Activated T-cell treated with anti-CD3 and anti-CD28 coated beads, Interleukin-2, amount 50 U/mL, for 24 hours (primary cell): ENCODE data around the gene TIMELESS.
A peak's percentile ranks its signal among the peaks of the same experiment; 100 is the strongest.

Experiments used
- DNase-seq: peaks from one replicate; pipeline ENCODE4 v3.0.0-alpha.2; 2020
- H3K27ac Mint-ChIP-seq: 2 replicates; pipeline ENCODE4 v1.8.0; 2020; ENCODE audit warnings: mild to moderate bottlenecking, mixed read lengths
- H3K27me3 Mint-ChIP-seq: 2 replicates; pipeline ENCODE4 v1.8.0; 2020; ENCODE audit warnings: mixed read lengths
- H3K36me3 Mint-ChIP-seq: 2 replicates; pipeline ENCODE4 v1.8.0; 2020; ENCODE audit warnings: low read depth, mixed read lengths
- H3K4me1 Mint-ChIP-seq: 2 replicates; pipeline ENCODE4 v1.8.0; 2020; ENCODE audit warnings: low read depth, mixed read lengths
- H3K4me3 Mint-ChIP-seq: 2 replicates; pipeline ENCODE4 v1.8.0; 2020; ENCODE audit warnings: mild to moderate bottlenecking, moderate library complexity, mixed read lengths
- H3K9me3 Mint-ChIP-seq: 2 replicates; pipeline ENCODE4 v1.8.0; 2020; ENCODE audit warnings: mixed read lengths

Gene TIMELESS

DNA sequence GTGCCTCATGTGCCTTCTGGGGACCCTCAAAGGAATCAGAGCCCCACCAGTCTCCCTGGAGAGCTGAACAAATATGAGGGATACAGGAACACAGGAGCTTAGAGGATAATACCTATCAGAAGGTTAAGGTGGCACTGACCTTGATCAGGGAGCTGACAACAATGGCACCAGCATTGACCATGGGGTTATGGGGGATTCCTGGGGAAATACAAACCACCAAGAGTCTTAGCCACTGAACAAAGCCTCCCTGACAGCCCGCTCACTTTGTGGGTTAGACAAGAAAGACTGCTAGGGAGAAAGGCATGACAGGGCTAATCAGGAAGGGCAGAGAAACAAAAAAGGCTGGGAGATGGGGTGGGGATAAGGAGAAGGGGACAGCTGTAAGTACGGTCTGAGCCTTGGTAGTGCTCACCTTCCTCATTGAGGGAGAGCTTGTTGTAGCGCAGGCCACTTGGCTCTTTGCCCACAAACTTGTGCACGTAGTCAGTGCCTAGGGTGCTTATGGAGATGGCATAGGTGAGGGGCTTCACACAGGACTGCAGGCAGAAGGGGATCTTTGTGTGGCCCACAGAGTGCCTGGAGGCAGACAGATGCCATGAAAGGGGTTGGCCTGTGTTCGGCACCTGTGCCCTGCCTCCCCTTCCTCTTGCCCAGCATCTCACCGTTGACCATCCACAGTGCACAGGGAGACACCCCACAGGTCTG is 28.4 kb upstream of the TIMELESS start:
- peaks cover 36% of the 10 kb centered on the region for H3K36me3 Mint-ChIP-seq

DNA sequence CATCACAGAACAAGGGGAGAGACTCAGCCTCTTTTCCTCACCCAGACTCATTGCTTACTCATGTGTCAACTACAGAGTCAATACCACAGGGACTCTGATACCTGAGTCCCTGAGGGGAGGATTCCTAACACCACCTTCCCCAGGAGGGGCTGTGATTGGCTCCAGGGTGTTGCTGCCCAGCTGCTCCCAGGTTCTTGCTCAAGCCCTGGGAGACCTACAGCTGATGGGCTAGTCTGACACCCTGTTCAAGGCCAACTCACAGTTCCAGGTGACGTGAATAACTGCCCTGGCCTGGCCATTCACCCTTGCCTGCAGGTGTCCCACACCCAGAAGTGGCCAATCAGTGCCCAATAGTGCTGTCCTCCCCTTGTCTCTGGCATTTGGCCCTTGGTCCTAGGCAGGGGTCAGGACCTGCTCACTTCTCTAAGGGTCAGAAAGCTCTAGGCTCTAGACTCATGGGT is 27.8 kb upstream of the TIMELESS start:
- peak overlapping the region; percentile 63 for H3K27ac Mint-ChIP-seq
- peaks cover 16% of the 10 kb centered on the region for H3K4me1 Mint-ChIP-seq
- H3K36me3 Mint-ChIP-seq = peaks cover 42% of the 10 kb centered on the region
- no peak overlapping the region for H3K4me3 Mint-ChIP-seq
- H3K27me3 Mint-ChIP-seq = no peaks in the 10 kb centered on the region
- no peaks in the 10 kb centered on the region for H3K9me3 Mint-ChIP-seq
- no peak for DNase-seq

More for the DNA sequence above, 28.4 kb upstream of the TIMELESS start:
- peaks cover 13% of the 10 kb centered on the region for H3K4me1 Mint-ChIP-seq
- no peak for DNase-seq
- H3K9me3 Mint-ChIP-seq = no peaks in the 10 kb centered on the region
- H3K27me3 Mint-ChIP-seq = no peaks in the 10 kb centered on the region
- no peak overlapping the region for H3K4me3 Mint-ChIP-seq
- H3K27ac Mint-ChIP-seq = no peak overlapping the region

DNA sequence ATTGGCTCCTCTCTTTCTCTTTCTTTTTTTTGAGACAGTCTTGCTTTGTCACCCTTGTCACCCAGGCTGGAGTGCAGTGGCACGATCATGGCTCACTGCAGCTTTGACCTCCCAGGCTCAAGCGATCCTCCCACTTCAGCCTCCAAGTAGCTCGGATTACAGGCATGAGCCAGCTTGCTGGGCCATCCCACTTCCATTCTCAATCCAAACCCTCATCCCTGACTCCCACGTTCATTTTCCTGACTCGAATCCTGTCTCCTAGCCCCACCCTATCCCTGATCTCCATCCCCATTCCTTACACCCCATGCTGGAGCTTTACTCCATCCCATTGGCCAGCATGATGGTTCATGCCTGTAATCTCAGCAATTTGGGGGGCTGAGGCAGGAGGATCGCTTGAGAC is 26.9 kb upstream of the TIMELESS start:
- H3K9me3 Mint-ChIP-seq = no peaks in the 10 kb centered on the region
- no peak overlapping the region for H3K4me3 Mint-ChIP-seq
- H3K36me3 Mint-ChIP-seq = peaks cover 51% of the 10 kb centered on the region
- no peaks in the 10 kb centered on the region for H3K27me3 Mint-ChIP-seq
- peak overlapping the region; percentile 35 for H3K27ac Mint-ChIP-seq
- H3K4me1 Mint-ChIP-seq = peaks cover 25% of the 10 kb centered on the region
- no peak for DNase-seq

DNA sequence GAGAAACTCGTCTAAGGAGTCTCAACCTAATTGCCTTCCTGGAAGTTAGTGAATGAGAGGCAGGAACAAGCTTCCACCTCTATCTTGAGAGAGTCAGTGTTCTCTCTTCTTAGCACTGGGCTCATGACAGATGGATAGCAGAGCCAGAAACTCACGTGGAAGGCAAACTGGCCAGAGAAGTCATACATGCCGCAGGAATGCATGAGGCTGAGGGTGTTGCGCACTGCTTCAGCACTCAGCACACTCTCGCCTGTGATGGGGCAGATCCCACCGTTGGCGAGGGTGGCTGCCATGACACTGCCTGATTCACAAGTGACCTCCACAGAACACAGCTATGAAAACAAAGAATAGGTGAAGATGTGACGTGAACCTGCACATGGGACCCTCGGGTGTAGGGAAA is 25.2 kb upstream of the TIMELESS start:
- no peaks in the 10 kb centered on the region for H3K9me3 Mint-ChIP-seq
- no peaks in the 10 kb centered on the region for H3K27me3 Mint-ChIP-seq
- peaks cover 63% of the 10 kb centered on the region for H3K36me3 Mint-ChIP-seq
- H3K4me1 Mint-ChIP-seq = peaks cover 32% of the 10 kb centered on the region
- no peak for DNase-seq
- no peak overlapping the region for H3K4me3 Mint-ChIP-seq
- H3K27ac Mint-ChIP-seq = peak overlapping the region; percentile 4

DNA sequence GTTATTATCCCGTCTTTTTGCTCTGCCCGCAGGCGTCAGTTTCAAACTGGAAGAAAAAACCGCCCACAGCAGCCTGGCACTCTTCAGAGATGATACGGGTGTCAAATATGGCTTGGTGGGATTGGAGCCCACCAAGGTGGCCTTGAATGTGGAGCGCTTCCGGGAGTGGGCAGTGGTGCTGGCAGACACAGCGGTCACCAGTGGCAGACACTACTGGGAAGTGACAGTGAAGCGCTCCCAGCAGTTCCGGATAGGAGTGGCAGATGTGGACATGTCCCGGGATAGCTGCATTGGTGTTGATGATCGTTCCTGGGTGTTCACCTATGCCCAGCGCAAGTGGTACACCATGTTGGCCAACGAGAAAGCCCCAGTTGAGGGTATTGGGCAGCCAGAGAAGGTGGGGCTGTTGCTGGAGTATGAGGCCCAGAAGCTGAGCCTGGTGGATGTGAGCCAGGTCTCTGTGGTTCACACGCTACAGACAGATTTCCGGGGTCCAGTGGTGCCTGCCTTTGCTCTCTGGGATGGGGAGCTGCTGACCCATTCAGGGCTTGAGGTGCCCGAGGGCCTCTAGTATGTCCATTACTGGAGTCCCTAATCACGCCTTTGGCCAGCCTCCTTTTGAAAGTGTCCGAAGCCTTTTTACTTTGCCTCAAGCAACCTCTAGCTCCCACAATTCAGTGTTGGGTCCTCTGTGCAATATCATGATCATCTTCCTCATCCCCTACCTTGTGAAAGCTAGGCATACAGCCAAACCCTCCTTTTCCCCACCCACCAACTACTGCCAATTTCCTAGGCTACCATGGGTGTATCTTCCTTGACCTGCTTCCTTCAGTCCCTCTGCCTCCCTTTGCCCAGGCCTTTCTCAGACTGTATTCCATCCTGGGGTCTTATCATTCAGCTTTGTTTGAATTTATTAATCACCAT is 20.0 kb upstream of the TIMELESS start:
- peaks cover 38% of the 10 kb centered on the region for H3K4me1 Mint-ChIP-seq
- no peaks in the 10 kb centered on the region for H3K27me3 Mint-ChIP-seq
- peak overlapping the region; percentile 97 for H3K27ac Mint-ChIP-seq
- peak overlapping the region; percentile 96 for H3K4me3 Mint-ChIP-seq
- DNase-seq = peak; percentile 47
- peaks cover 56% of the 10 kb centered on the region for H3K36me3 Mint-ChIP-seq
- H3K9me3 Mint-ChIP-seq = no peaks in the 10 kb centered on the region

DNA sequence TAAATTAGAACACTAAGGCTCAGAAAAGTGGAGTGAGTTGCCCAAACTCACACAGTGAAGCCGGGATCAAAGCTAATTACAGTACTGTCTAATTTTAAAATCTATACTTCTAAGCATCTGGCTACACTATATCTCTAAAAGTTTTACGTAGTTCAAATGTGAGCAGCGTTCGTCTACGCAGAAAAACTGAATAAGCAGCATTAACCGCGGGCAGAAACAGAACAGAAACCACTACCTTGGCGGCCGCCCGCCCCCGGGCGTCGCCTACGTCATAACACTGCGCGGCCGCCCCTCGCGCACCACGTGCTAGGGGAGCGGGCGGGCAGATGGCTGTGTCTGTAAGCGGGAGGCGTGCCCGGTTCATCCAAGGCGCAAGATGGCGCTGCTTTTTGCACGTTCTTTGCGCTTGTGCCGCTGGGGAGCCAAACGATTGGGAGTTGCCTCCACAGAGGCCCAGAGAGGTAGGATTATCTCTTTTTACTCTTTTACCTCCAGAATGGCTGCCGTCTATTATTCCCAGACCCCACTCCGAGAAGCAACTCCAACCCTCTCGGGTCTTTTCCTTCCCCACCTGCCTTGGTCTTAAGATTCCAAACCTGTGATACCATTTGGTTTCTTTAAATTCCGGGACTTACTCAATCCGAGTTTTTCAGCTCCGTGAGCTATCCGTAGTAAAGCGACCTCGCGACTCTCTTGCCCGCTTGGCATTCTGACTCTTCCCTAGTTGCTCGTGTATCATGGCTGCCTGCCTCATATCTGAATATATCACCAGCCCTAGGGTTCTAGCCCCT is 19.2 kb upstream of the TIMELESS start, which contains the start of gene SPRYD4:
Gene SPRYD4, plus strand, starts transcription at position 363 of the 791 bp plus-strand sequence. Its CDS starts 14 bp downstream, at position 377.
- peaks cover 48% of the 10 kb centered on the region for H3K36me3 Mint-ChIP-seq
- peaks cover 40% of the 10 kb centered on the region for H3K4me1 Mint-ChIP-seq
- H3K27me3 Mint-ChIP-seq = no peaks in the 10 kb centered on the region
- peak; percentile 96 for DNase-seq
- peak within 1 kb of the TSS; percentile 97 for H3K27ac Mint-ChIP-seq
- H3K9me3 Mint-ChIP-seq = no peaks in the 10 kb centered on the region
- H3K4me3 Mint-ChIP-seq = peak within 1 kb of the TSS; percentile 96

DNA sequence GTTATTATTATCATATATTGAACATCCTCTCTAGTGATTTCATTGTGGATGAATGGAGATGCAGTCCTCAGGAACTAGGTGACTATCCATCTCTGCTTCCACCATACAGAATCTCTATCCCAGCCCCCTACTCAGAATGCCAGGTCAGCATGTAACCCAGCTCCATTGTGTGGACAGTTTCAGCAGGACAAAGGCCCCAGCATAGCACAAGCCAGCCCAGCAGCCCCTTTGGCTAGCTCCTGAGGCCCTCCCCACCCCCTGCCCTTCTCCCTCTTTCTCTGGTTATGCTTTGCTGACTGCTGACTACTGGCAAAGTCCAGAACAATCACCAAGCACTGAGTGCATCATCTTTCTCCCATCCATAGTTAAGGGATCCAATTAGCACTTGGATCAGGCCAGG is 13.3 kb upstream of the TIMELESS start:
- H3K36me3 Mint-ChIP-seq = no peaks in the 10 kb centered on the region
- peaks cover 8% of the 10 kb centered on the region for H3K4me1 Mint-ChIP-seq
- H3K4me3 Mint-ChIP-seq = no peak overlapping the region
- no peaks in the 10 kb centered on the region for H3K9me3 Mint-ChIP-seq
- H3K27ac Mint-ChIP-seq = no peak overlapping the region
- no peak for DNase-seq
- no peaks in the 10 kb centered on the region for H3K27me3 Mint-ChIP-seq

DNA sequence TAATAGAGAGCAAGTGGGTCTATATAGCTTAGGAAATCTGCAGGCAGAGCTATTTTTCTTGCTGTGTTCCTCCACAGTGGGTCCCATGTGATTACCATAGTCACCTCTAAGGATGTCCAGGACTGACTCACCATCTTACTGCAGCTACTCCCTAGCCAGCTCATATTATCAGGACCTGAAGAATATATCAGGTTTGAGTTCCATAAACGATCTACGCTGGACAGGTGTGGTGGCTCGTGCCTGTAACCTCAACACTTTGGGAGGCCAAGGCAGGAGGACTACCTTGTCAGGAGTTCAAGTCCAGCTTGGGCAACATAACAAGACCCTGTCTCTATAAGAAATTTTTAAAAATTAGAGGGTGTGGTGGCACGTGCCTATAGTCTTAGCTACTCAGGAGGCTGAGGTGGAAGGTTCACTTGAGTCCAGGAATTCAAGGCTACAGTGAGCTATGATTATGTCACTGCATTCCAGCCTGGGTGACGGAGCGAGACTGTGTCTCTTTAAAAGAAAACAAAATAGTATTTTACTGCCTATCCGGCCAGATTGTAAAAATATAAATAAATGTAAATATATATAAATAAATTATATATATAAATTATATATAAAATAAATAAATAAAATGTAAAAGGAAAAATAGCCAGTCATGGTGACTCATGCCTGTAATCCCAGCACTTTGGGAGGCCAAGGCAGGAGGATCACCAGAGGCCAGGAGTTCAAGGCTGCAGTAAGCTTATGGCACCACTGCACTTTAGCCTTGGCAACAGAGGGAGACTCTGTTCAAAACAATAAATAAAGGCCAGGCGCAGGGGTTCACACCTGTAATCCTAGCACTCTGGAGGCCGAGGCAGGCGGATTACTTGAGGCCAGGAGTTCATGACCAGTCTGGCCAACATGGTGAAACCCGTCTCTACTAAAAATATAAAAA is 12.3 kb upstream of the TIMELESS start:
- no peak overlapping the region for H3K27ac Mint-ChIP-seq
- no peaks in the 10 kb centered on the region for H3K9me3 Mint-ChIP-seq
- H3K36me3 Mint-ChIP-seq = no peaks in the 10 kb centered on the region
- no peaks in the 10 kb centered on the region for H3K27me3 Mint-ChIP-seq
- DNase-seq = no peak
- H3K4me1 Mint-ChIP-seq = peaks cover 5% of the 10 kb centered on the region
- no peak overlapping the region for H3K4me3 Mint-ChIP-seq

DNA sequence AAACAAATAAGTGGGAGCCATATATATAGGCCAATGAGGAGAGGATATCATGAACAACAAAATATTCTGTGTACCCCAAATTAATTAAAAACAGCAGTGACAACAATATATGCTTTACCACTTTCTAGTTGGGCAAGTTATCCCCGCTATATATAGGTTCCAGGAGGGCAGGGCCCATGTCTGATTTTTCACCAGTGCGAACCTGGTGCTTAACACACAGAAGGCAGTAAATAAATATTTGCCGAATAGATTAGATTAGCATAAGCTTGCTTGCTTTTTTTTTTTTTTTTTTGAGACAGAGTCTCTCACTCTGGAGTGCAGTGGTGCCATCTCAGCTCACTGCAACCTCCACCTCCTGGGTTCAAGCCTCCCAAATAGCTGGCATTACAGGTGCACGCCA is 8.6 kb upstream of the TIMELESS start:
- Mint-ChIP-seq H3K36me3 (no peaks in the 10 kb centered on the region), H3K9me3 (no peaks in the 10 kb centered on the region)

DNA sequence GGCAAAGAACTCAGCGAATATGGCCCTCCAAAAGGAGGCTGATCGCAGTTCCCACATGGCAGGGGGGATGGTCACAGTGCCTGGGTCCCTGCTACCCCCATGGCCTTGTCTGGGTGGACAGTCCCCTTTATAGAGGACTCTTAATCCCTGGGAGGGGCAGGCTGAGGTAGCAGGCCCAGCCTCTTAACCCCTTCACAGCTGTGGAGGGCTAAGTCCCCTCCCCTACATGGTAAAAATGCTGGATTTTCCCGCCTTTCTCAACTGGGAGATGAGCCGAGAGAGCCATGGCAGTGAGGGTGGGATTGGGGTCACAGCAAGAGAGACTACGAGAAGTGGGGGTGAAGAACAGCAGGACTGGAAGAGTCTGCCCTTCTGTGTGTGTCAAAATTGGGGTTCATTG is 5.3 kb upstream of the TIMELESS start, which contains the start of gene MIP:
Gene MIP, minus strand, starts transcription at position 101 of the 400 bp plus-strand sequence. Its CDS starts 44 bp downstream, at position 57.
- H3K27me3 Mint-ChIP-seq = no peaks in the 10 kb centered on the region
- DNase-seq = no peak
- H3K27ac Mint-ChIP-seq = no peak within 1 kb of the TSS
- no peak within 1 kb of the TSS for H3K4me3 Mint-ChIP-seq
- no peaks in the 10 kb centered on the region for H3K36me3 Mint-ChIP-seq
- H3K4me1 Mint-ChIP-seq = peaks cover 5% of the 10 kb centered on the region
- H3K9me3 Mint-ChIP-seq = no peaks in the 10 kb centered on the region

More for the DNA sequence above, 8.6 kb upstream of the TIMELESS start:
- no peaks in the 10 kb centered on the region for H3K4me1 Mint-ChIP-seq
- DNase-seq = no peak
- H3K27ac Mint-ChIP-seq = no peak overlapping the region
- no peak overlapping the region for H3K4me3 Mint-ChIP-seq
- no peaks in the 10 kb centered on the region for H3K27me3 Mint-ChIP-seq

DNA sequence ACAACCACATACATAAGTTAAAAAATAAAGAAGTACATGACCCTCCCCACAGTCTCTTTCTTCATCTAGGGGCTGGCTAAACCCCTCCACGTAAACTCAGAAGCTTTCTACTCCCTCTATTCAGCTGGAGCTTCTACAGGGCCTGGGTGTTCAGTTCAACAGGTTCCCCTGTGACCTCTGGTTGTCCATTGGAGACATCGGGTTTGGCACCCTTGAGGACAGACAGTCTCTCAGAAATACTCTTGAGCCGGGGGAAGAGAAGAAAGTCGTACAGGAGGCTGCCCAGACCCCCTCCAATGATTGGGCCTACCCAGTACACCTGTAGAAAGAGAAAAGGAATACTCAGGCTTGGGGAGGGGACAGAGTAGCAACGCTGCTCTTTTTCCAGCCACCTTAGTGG is 1.9 kb upstream of the TIMELESS start:
- Mint-ChIP-seq H3K9me3 (no peaks in the 10 kb centered on the region), H3K4me1 (peaks cover 16% of the 10 kb centered on the region), H3K27me3 (no peaks in the 10 kb centered on the region), H3K4me3 (no peak overlapping the region), H3K27ac (no peak overlapping the region), H3K36me3 (peaks cover 15% of the 10 kb centered on the region)
- no peak for DNase-seq

DNA sequence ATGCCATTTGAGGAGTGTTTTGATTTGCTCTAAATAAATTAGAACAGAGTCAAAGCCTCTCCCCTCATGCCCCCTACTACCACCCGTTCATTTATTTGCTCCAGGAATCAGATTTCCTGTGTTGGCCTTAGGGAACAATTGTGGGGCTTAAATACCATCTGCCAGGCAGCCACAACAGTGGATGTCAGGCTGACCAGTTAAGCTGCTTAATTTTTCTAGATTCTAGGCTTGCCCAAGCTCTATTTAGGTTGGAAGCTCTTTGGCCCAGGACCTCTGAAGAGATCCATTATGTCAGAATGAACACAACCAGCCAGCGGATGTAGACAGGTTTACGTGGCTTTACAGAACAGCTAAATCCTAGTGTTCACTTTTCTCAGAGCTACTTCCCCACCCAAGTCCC is 1.0 kb upstream of the TIMELESS start:
- Mint-ChIP-seq H3K27me3 (no peaks in the 10 kb centered on the region), H3K27ac (peak overlapping the region; percentile 96), H3K36me3 (peaks cover 20% of the 10 kb centered on the region), H3K4me3 (peak overlapping the region; percentile 93), H3K9me3 (no peaks in the 10 kb centered on the region), H3K4me1 (peaks cover 16% of the 10 kb centered on the region)
- DNase-seq = no peak

DNA sequence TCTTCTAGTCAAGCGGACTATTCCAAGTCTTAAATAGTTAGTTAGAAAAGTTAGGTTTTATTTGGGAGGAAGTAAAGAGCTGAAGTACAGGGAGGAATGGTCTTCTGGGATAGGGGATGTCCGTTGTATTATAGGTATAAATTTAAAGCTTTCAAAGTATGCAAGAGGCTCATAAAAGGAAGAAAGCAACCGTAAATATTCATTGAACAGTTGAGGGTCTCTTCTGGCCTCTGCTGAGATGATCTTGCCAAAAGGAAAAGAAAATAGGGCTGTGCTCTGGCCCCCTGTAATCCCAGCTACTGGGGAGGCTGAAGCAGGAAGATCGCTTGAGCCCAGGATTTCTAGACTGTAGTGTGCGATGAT is 377 bp upstream of the TIMELESS start:
- H3K9me3 Mint-ChIP-seq = no peaks in the 10 kb centered on the region
- H3K27me3 Mint-ChIP-seq = no peaks in the 10 kb centered on the region
- H3K36me3 Mint-ChIP-seq = peaks cover 23% of the 10 kb centered on the region
- DNase-seq = no peak
- H3K4me1 Mint-ChIP-seq = peaks cover 16% of the 10 kb centered on the region
- peak overlapping the region; percentile 96 for H3K27ac Mint-ChIP-seq
- peak overlapping the region; percentile 93 for H3K4me3 Mint-ChIP-seq
